Astrocyte of the cerebellum (primary cell): ENCODE data around the gene NTM.

Experiments used
- DNase-seq: peaks from one replicate; pipeline ENCODE4 v3.0.0-alpha.2; 2011; ENCODE audit warnings: low read depth
- H3K4me3 ChIP-seq: 2 replicates; pipeline ENCODE4 v1.5.1; 2011; ENCODE audit warnings: mild to moderate bottlenecking, low read depth, low read length, moderate library complexity
- CTCF ChIP-seq: IDR thresholded peaks from 2 replicates; pipeline ENCODE4 v1.5.1; 2012; ENCODE audit warnings: low read length, low read depth, moderate library complexity, mild to moderate bottlenecking; ENCODE audit errors: missing control alignments
- in situ Hi-C: cut with HindIII; loops from 2 replicates; pipeline ENCODE4 v1.10.0; 2017; ENCODE audit warnings: low sequenced_read_pairs

Gene NTM

DNA sequence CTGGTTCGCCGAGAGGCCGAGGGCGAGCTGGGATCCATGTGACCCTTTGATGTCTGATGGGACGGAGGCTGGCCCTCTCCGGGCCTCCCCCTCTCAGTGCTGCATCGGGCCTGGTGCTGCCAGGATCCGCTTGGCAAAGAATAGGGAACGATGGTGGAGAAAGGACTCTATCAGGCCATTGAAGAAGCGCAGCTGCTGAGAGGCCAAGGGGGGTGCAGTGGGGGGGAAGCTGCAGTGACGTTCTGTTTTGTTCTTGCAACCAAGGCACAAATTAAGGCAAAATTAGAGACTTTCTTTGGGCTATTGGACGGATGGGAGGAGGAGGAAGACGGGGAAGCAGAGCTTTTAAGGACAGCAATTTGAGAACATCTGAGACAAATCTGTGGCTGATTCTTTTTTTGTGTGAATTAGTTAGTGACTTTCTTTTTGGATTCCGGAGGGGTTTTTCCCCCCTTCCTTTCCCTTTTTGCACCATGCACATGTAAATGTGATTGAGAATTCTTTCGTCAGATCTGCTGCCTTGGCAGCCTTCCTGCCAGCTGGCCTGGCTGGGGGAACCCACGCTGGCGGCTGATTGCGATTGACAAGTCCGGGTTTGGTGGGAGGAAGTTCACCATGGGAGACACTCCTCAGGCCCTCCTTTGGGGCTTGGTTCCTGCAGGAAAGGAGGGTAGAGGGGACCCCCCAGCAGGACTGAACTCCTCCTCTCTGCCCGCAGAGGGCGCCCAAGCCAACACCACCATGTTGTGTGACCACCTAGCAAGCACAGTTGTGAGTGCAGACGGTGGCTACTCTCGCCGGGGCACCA is 214.6 kb downstream of the NTM start:
- no peak overlapping the region for H3K4me3 ChIP-seq
- in situ Hi-C loops: loop anchor here (5.0 kb wide), 1 partner anchor 103 kb away; no protein-coding TSS in a partner anchor
- peak; percentile 47 for TF ChIP-seq CTCF
- no peak for DNase-seq

- DNase-seq: no peak
- in situ Hi-C loops: loop anchor here (5.0 kb wide), 1 partner anchor 106 kb away; no protein-coding TSS in a partner anchor
- no peak overlapping the region for H3K4me3 ChIP-seq
- no peak for TF ChIP-seq CTCF
These were observed 217.6 kb downstream of the NTM start for GRCh38 chr11:131588057-131588456.

GRCh38 chr11:131591051-131591461 is 220.6 kb downstream of the NTM start:
- no peak for DNase-seq

DNA sequence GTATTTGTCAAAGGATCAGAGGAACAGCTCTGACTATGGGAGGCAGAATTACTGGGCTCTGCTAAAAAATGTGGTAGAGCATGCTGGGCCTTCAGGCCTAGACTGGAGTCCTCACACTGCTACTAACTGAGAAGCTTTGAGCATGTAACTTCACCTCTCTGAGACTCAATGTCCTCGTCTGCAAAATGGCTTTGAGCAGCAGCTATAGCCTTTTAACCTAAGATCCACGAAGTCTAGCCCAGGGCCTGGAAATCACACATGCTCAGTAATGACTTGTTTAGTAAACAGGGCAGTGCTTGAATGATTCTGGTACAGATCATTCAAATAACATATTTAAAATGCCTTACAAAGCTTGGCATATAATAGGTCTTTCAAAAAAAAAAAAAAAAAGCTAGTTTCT is 221.7 kb downstream of the NTM start:
- in situ Hi-C loops: no loop called here
- no peak for DNase-seq
- no peak overlapping the region for H3K4me3 ChIP-seq
- no peak for TF ChIP-seq CTCF

More at GRCh38 chr11:131591051-131591461, 220.6 kb downstream of the NTM start:
- in situ Hi-C loops: no loop called here
- H3K4me3 ChIP-seq: no peak overlapping the region
- TF ChIP-seq CTCF: no peak

GRCh38 chr11:131592734-131593133 is 222.3 kb downstream of the NTM start:
- no peak for TF ChIP-seq CTCF
- in situ Hi-C loops: no loop called here
- no peak for DNase-seq
- H3K4me3 ChIP-seq: no peak overlapping the region

GRCh38 chr11:131593301-131593700 is 222.9 kb downstream of the NTM start:
- no peak for TF ChIP-seq CTCF
- in situ Hi-C loops: no loop called here
- H3K4me3 ChIP-seq: no peak overlapping the region
- DNase-seq: no peak
